Ramos (cell line): ENCODE data around the gene ITPR2.
"Not testable (repeated sequence)": the region's sequence is repeated elsewhere in the genome, so short reads cannot be mapped to it uniquely, and the experiment has no call there.

Experiments
- in situ Hi-C: fragments of 300-500 bp; cut with MboI; formaldehyde crosslinking; loops from one replicate; pipeline ENCODE4 v1.14.3; 2022; ENCODE audit warnings: low sequenced_read_pairs; ENCODE audit not compliant: unreplicated experiment

ITPR2 gene

DNA sequence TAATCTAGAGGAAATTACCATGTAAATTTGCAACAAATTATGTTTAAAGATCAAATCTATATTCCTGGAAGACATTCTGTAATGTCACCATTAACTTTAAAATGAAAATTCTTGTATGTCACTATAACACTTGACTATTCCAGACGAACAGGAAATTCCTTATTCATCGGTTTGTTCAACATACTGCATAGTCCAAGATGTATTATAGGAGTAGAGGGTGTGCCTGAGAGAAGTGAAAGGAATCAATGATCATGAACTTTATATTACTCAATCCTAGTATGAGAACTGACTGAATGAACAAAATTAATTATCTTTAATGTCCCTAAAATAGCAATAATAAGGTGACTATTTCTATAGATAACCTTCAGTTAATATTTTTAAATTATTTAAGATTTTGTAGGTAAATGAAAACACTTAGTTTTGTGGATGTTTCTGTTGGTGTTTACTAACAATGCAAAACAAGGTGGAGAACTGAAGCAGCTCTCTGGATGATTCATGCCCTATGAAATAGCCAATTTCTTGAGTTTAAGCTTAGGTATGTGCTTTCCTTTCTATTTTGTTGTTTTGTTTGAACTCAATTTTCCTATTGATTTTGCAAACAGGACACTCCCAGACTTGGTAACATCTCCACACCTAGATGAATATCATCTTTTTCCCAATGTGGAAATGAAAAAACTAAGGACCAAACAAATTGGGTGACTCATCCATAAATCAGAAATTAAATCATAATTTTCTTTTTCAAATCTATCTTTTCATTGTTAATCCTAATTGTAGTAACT, 18.2 kb upstream of the ITPR2 start:
- in situ Hi-C loops: loop anchor here (10.0 kb wide), 1 partner anchor 164 kb away; the partner anchor contains the start of gene TM7SF3

DNA sequence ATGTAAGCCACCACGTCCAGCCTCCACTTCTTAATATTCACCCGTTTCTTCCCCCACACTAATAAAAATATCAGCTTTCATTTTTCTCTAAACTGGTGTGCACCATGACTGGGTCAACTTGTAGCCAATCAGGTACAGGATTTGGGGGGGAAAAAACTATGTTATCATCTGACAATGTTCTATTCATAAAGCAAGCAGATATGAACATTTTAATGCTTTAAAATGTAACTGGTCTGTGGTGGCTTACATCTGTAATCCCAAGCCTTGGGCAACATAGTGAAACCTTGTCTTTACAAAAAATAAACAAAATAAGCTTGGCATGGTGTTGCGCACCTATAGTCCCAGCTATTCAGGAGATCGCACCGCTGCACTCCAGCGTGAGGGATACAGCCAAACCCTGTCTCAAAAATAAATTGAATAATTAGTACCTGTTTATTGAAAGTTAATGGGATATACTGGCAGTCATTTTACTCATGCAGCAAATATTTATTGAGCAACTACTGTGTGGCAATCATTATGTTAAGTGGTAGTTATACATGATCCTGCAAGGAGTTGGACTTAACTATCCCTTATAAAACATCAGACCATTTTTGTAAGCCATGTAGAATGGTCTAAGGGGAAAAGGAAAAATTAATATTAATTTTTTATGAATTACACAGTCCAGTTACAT, 15.3 kb upstream of the ITPR2 start:
- in situ Hi-C loops: no loop called here

DNA sequence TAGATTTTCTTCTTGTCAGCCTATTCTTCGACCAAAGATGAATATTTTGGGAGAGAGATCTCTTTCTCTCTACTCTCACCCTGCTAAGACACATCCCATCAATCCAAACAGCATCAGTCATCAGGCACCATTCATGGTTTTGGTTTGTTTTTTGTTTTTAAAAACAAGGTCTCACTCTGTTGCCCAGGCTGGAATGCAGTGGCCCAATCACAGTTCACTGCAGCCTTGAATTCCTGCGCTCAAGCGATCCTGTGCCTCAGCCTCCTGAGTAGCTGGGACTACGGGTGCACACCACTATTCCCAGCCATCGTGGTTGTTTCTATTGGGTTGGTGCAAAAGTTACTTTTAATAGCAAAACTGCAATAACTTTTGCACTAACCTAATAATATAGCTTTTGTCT, 14.4 kb upstream of the ITPR2 start:
- in situ Hi-C loops: no loop called here

DNA sequence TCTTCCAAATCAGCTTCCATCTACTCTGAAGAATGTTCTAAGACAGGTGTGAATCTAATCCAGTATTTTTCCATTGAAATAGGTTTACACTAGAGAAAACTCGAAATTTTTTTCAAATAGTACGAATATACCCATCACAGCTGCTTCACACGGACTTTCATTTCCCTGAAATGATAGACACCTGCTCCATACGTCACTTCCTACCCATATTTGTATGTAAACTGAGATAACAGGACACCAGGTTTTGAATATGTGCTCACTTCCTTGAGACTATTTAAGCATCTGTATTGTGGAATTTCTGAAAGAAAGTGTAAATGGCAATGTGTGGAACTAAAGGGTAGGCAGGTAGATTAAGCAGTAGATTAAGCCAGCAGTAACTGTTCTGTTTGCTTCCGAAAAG, 13.4 kb upstream of the ITPR2 start:
- in situ Hi-C loops: no loop called here

DNA sequence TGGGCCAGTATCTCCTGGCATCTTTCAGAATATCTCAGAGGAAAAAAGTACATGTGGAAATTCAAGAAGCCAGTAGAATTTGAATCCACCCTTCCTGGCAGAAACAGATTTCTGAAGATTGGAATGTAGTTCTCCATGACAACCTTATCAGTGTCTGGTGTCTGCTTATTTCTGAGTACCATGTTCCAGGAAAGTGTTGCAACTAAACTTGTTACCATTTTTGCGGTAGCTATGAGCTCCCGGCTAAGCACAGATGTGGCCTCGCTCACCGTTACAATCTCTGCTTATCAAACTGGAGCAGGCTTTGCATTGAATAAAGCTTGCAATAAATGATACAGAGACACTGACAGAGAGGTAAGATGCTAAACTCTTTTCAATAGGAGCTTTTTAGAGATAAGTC, 13.0 kb upstream of the ITPR2 start:
- in situ Hi-C loops: no loop called here

DNA sequence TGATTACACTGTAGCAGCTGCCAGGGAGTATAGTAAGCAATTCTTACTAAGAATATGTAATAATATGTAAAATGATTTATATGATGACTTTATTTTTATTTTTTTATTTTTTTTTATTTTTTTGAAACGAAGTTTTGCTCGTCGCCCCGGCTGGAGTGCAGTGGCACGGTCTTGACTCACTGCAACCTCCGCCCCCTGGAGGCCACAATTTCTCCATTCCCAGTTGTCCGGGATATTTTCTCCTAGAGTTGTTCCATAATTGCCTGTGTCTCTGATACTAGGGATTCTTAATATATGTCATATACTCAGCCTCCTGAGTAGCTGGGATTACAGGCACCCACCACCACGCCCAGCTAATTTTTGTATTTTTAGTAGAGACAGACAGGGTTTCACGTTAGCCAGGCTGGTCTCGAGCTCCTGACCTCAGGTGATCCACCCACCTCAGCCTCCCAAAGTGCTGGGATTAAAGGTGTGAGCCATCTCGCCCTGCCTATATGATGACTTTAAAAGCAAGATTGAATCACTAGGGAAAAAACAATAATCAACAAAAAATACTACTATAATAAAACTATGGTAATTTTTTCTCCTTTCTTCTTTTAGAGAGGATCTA, 12.2 kb upstream of the ITPR2 start:
- in situ Hi-C loops: no loop called here

DNA sequence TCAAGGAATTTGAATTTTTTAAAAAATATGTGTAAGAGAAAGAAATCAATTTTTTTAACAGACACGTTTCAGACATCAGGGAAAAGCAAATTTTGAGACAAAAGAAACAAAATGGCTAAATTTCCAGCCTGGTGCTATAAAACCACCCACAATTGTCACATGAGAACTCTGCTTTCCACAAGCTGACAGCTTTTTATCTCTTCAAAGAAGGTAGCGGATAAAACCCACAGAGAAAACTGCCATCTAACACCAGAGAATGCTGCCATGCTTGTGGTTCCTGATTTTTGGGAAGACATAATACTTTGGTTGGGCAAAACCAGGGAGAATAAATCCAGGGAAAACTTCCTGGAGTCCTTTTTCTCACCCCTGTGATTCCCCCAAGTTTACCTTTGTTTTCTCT, 10.3 kb upstream of the ITPR2 start:
- in situ Hi-C loops: no loop called here

DNA sequence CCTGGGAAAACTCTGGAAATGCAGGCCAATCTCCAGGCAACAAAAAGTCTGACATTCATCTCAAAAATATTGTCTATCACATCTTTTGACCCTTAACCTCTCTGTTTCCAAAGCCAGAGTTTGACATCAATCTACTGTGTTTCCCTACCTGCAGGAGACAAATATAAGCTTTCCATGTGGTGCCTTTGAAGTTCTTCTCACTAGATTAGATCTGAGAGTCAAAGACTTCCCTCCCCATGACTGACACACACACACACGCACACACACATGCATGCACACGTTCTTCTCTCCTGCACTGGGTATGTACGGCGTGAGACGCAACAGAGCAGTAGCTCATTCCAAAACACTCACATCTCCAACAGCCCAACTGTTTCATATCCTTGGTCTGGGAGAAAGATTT, 8.1 kb upstream of the ITPR2 start:
- in situ Hi-C loops: no loop called here

DNA sequence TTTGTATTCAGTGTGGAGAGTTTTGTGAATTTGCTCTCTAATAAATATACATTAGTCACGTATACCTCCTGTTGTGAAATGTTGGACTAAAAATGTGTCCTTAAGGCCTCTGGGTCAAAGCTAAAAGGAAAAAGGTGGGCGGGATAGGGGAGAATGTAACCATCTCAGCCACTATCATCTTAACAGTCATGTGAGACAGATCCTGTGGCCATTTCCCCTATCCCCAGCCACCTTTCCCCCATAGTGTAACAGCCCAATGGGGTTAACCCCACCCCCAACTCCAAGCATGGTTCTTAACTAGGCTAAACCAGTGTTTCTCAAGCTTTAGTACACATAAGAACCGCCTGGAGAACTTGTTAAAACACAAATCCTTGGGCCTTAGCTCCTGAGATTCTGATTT, 6.5 kb upstream of the ITPR2 start:
- in situ Hi-C loops: no loop called here

DNA sequence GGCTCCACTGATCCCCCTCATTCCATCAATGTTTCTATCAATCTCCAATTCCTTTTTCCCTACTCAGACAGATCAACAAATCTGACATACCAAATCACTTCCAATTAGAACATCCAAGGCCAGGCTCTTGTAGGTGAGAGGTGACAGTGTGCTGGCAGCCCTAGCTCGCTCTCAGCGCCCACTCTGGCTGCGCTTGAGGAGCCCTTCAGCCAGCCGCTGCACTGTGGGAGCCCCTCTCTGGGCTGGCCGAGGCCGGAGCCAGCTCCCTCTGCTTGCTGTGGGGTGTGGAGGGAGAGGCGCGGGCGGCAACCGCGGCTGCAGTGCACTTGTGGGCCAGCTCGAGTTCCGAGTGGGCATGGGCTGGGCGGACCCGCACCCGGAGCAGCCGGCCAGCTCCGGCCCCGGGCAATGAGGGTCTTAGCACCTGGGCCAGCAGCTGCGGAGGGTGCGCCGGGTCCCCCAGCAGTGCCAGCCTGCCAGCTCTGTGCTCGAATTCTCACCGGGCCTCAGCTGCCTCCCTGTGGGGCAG, 6.0 kb upstream of the ITPR2 start:
- in situ Hi-C loops: no loop called here

DNA sequence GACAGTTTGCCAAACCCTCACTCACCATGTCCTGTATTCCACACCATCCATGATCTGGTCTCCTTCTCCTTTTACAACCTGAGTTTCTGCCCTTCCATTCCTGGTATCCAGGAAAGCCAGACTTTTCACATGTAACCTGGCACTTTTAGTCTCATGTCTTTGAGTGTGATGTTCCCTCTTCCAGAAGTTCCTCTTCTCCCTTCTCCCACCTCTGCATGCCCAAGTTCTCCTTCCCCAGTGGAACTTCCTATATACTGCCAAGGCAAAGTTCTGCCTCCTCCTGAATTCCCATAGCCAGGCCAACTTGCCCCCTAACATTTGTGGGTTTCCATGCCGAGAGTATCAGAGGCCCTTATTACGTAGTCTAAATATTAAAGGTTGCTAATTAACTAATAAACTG, 3.2 kb upstream of the ITPR2 start:
- in situ Hi-C loops: no loop called here

DNA sequence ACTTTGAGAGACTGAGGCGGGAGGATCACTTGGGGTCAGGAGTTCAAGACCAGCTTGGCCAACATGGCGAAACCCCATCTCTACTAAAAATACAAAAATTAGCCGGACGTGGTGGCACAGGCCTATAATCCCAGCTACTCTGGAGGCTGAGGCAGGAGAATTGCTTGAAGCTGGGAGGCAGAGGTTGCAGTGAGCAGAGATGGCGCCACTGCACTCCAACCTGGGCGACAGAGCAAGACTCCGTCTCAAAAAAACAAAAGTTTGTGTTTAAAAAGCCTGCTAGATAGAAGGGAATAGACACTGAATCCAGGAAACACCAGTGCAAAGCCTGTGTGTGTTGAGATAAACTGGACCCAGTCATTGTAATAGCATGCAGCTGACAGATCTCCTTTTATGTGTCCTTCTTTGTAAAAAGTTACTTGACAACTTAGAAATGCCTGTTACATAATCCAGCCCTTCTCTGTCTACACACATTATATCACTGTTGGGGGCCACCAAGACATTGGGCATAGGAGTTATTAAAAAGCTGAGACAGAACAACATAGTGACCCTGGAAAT, 1.6 kb upstream of the ITPR2 start:
- in situ Hi-C loops: not testable (repeated sequence)

DNA sequence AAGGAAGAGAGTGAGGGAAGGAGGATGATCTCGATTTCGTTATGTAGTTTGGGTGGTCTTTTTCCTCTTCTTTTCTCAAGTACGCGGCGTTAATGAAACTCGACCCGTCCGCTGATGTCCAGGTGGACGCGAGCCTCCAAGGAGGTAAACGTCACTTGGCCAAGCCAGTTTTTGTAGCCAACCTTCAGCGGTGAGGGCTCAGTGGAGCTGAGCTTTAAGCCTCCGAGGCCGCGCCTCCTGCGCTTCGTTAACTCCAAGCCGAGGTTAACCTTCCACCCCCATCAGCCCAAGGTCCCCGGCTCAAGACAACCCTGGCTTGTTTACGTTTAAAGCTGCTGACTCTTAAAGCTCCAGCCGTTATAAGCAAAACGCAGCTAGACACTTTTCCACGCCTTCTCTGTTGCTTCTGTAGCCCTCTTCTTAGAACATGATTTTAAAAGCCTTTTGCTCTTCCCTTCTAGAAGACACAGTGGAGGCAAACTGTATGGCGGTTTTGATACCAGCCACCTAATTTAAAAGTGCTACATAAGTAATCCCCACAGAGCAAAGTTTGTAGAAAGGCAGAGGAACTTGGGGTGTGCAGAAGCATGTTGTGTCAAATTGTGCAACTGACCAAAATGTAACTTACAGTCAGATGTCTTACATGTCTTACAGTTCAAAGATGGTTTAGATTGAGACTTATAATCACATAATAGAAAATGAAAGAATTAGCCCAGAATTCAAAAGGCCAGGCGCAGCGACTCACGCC, 923 bp upstream of the ITPR2 start:
- in situ Hi-C loops: no loop called here

DNA sequence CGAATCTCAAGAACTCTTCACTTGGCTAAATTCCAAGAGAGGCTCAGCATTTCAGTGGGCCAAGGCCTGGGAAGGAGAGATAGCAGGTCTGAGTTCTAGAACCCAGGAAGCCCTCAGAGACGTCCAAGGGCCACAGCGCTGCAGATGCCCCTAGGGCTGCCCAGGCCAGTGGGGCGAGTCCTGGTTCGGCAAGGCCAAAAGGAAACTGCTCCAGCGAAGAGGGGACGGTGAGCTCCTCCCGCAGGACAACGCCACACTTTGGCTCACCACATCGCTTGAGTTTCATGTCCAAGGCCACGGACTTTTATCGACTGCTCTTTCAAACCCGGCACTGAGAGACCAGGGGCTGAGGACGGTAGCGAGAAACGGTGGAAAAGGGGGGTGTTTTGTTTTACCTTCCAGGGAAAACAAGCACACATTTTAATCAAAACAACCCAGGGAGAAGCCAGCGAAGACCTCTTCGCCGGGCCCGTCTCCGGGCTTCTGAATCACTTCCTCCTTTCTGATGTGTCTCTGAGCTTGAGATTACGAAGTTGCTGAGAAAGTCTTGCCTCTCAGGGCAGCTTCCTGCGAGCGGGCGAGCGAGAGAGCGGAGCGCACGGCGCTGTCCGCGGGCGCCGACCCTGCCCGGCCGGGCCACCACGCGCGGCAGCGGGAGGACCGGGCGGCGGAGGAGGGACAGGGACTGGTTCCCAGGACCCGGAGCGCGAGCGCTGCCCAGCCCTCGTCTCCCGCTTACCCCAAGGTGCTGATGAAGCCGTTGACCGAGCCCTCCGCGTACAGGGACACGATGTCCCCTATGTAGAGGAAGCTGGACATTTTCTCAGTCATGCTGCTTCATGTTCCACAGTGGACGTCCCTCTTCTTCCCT, 808 bp downstream of the ITPR2 start:
- in situ Hi-C loops: no loop called here

DNA sequence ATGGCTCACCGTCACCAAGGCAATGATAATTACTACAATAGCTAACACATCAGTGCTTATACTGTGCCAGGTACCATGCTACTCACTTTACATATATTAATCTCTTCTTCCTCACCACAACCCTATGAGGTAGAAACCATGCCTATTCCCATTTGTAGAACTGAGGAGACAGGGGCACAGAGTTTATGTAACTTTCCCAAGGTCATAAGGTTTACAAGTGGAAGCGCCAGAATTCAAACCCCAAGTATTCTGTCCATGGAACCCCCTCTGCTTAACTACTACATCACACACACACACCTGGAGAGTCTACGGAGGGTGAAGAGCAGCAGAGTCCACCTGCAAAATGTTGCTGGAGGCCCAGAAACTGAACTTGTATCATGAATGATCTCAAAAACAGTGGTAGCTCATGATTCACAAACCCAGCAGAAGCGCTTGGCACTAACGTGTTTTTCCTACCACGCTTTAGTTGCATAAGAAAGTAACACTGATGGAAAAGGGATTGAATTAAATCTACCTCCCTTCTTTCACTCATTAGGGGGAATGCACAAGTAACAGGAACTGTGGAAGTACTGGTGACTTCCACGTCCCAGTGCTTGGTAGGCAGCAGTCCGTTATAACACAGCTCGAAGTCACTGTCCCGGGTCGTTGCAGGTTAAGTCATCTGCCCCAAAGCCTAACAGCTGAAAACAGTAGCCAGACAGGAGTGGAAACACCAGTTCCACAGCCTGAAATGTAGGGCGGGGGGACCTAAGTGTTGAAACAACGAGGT, 2.0 kb downstream of the ITPR2 start:
- in situ Hi-C loops: no loop called here

DNA sequence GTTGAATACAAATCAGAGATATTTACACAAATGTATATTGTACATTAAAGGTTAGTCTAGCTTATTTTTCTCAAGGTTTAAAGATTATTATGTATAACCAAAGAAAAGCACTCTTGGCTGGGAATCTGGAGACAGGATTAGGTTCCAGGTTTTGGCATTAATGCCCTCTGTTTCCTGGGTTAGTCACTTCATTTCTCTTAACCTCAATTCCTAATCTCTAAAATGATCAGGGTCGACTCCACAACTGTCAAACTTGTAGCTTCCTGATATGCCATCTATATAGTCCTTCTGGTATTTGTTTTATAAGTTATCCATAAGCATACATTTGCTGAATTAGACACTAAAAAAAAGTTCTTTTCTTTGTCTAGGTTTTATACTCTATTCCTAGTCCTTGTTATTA, 2.6 kb downstream of the ITPR2 start:
- in situ Hi-C loops: no loop called here

DNA sequence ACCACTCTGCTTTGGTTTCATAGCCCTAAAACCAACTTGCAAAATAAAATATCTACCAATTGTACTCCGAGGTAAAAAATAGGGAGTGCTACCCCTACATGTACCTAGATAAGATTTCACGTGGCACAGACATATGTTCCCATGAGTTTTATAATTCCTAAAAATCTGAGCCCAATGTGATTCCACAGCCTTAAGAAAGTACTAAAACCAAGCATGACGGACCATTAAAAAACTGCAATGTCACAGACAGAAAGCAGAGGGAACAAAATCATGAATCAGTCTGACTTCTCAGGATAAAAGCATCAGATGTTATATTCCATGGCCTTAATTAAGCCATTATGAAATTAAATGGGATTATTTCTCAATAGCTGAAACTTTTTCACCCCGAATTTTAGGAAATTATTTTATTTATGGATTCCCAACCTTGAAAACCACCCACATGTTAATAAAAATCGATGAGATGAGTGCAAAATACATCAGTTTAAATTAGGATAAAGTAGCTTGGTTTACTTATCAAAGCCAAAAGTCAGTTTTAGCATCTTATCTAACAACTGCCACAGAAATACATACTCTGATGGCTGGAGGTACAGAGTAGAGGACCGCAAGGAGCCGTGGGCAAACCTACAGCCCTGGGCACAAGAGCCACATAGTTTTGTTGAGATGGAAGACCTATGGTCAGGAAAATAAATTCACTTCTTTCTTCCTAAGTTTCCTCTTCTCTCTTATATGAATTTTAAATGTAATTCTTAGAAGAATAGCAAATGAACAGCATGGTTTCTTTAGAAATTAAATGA, 4.5 kb downstream of the ITPR2 start:
- in situ Hi-C loops: no loop called here

DNA sequence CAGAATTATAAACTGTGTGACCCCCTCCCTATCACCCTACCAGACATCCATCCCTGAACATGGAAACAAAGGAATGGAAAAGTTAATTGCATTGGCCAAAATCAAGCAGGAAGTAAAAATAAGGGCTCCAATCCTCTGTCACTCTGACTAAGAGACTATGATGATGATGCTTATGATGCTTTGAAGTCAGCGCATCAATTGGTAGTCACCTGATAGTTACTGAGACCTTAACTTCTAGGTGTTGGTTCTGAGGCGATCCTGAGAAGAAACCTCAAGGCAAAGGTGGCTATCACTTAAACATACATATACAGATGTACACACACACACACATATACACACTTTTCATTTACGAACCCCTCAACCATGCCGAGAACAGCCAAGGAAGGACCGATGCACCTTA, 6.6 kb downstream of the ITPR2 start:
- in situ Hi-C loops: no loop called here
